HFFc6 (cell line): ENCODE data around the gene PEX3. TPM values are rescaled to one million over a fixed set of nuclear protein-coding genes. Genes with fewer than 3 reads are reported as not detected.

Source experiments
- DNase-seq: peaks from one replicate; pipeline ENCODE4 v3.0.0-alpha.2; 2018
- H3K27ac Mint-ChIP-seq: 2 replicates; pipeline ENCODE4 v1.8.0; 2020; ENCODE audit warnings: mild to moderate bottlenecking, mixed read lengths
- H3K27me3 Mint-ChIP-seq: 2 replicates; pipeline ENCODE4 v1.8.0; 2021; ENCODE audit warnings: mild to moderate bottlenecking, moderate library complexity, mixed read lengths; ENCODE audit not compliant: insufficient read depth
- H3K36me3 Mint-ChIP-seq: 2 replicates; pipeline ENCODE4 v1.8.0; 2021; ENCODE audit warnings: low read depth, mixed read lengths
- H3K4me1 Mint-ChIP-seq: 2 replicates; pipeline ENCODE4 v1.8.0; 2020; ENCODE audit warnings: low read depth, mixed read lengths
- H3K4me3 Mint-ChIP-seq: 2 replicates; pipeline ENCODE4 v1.8.0; 2020; ENCODE audit warnings: mild to moderate bottlenecking, moderate library complexity, mixed read lengths
- H3K9me3 Mint-ChIP-seq: 2 replicates; pipeline ENCODE4 v1.8.0; 2020; ENCODE audit warnings: mild to moderate bottlenecking, mixed read lengths
- CTCF ChIP-seq: fragments of 200-600 bp; sonication (generic); IDR thresholded peaks from 2 replicates; pipeline ENCODE4 v1.5.0; 2021; ENCODE audit warnings: antibody characterized with exemption, mild to moderate bottlenecking
- total RNA-seq, 6 experiments: library from RNA; stranded (reverse); fragmentation: NEBNext Ultra II Directional; extraction: Animal tissue kit (Norgen Biotek cat#: 25700); gene quantifications; 2 replicates in 1 of 6; 3 replicates in 5 of 6; pipeline ENCODE4 v1.2.3, GENCODE V29; 2021

The PEX3 gene
- total RNA-seq, 6 experiments from 2014 or later: 18.7 to 23.7 (median 20.4) TPM

GRCh38 chr6:143501851-143502250, 51.2 kb downstream of the PEX3 start:
- peak; percentile 40; the same call in 1 of the 2 replicates for TF ChIP-seq CTCF
- Mint-ChIP-seq H3K4me1 (peaks cover 11% of the 10 kb centered on the region), H3K27me3 (no peaks in the 10 kb centered on the region; the same call in 1 of the 2 replicates), H3K9me3 (no peaks in the 10 kb centered on the region), H3K4me3 (no peak overlapping the region), H3K36me3 (peaks cover 44% of the 10 kb centered on the region), H3K27ac (no peak overlapping the region)
- no peak for DNase-seq

- H3K27me3 Mint-ChIP-seq: no peaks in the 10 kb centered on the region; the same call in 1 of the 2 replicates
- peaks cover 36% of the 10 kb centered on the region for H3K36me3 Mint-ChIP-seq
- TF ChIP-seq CTCF: no peak
- no peaks in the 10 kb centered on the region for H3K9me3 Mint-ChIP-seq
- peaks cover 20% of the 10 kb centered on the region for H3K4me1 Mint-ChIP-seq
- H3K27ac Mint-ChIP-seq: no peak overlapping the region
- H3K4me3 Mint-ChIP-seq: no peak overlapping the region
- DNase-seq: no peak
Observed at GRCh38 chr6:143504369-143504768, 53.8 kb downstream of the PEX3 start.

GRCh38 chr6:143505111-143505510, 54.5 kb downstream of the PEX3 start:
- H3K9me3 Mint-ChIP-seq: no peaks in the 10 kb centered on the region
- no peak for DNase-seq
- no peak overlapping the region for H3K4me3 Mint-ChIP-seq
- TF ChIP-seq CTCF: no peak
- H3K27me3 Mint-ChIP-seq: no peaks in the 10 kb centered on the region
- no peak overlapping the region for H3K27ac Mint-ChIP-seq
- peaks cover 29% of the 10 kb centered on the region for H3K36me3 Mint-ChIP-seq
- peaks cover 27% of the 10 kb centered on the region for H3K4me1 Mint-ChIP-seq

- H3K27me3 Mint-ChIP-seq: no peaks in the 10 kb centered on the region
- no peak for DNase-seq
- TF ChIP-seq CTCF: no peak
- H3K4me3 Mint-ChIP-seq: no peak overlapping the region
- H3K9me3 Mint-ChIP-seq: no peaks in the 10 kb centered on the region
- H3K4me1 Mint-ChIP-seq: peaks cover 30% of the 10 kb centered on the region
- H3K36me3 Mint-ChIP-seq: peaks cover 25% of the 10 kb centered on the region; the same call in 1 of the 2 replicates
- H3K27ac Mint-ChIP-seq: no peak overlapping the region
Observed at GRCh38 chr6:143505537-143505936, 54.9 kb downstream of the PEX3 start.

GRCh38 chr6:143506199-143506598, 55.6 kb downstream of the PEX3 start:
- H3K36me3 Mint-ChIP-seq: peaks cover 25% of the 10 kb centered on the region; the same call in 1 of the 2 replicates
- TF ChIP-seq CTCF: no peak
- no peak overlapping the region for H3K27ac Mint-ChIP-seq
- no peak overlapping the region for H3K4me3 Mint-ChIP-seq
- no peaks in the 10 kb centered on the region for H3K9me3 Mint-ChIP-seq
- H3K27me3 Mint-ChIP-seq: peaks cover 1% of the 10 kb centered on the region; the same call in 1 of the 2 replicates
- DNase-seq: no peak
- peaks cover 36% of the 10 kb centered on the region for H3K4me1 Mint-ChIP-seq

GRCh38 chr6:143506620-143507019, 56.0 kb downstream of the PEX3 start:
- TF ChIP-seq CTCF: no peak
- Mint-ChIP-seq H3K36me3 (peaks cover 25% of the 10 kb centered on the region; the same call in 1 of the 2 replicates), H3K4me1 (peaks cover 36% of the 10 kb centered on the region)

More at GRCh38 chr6:143506620-143507019, 56.0 kb downstream of the PEX3 start:
- no peak for DNase-seq
- Mint-ChIP-seq H3K27ac (no peak overlapping the region), H3K4me3 (no peak overlapping the region), H3K9me3 (no peaks in the 10 kb centered on the region), H3K27me3 (peaks cover 1% of the 10 kb centered on the region; the same call in 1 of the 2 replicates)
